HL-60 (cell line): ENCODE measurements around the gene C1S.

Source experiments
- GABPA ChIP-seq: IDR thresholded peaks from 2 replicates; pipeline ENCODE4 v1.6.1; 2012; ENCODE audit warnings: low read depth
- POLR2AphosphoS5 ChIP-seq: IDR thresholded peaks from 2 replicates; pipeline ENCODE4 v1.6.1; 2012; ENCODE audit warnings: low read depth
- SPI1 ChIP-seq: IDR thresholded peaks from 2 replicates; pipeline ENCODE4 v1.6.1; 2012; ENCODE audit warnings: low read depth, mild to moderate bottlenecking, borderline replicate concordance
- TF ChIP-seq, protein P1 (sequence below): IDR thresholded peaks from one replicate; pipeline ENCODE4 v1.5.1; 2011; ENCODE audit warnings: low read length, control low read depth, inconsistent platforms; ENCODE audit not compliant: insufficient read depth
- TF ChIP-seq, protein P2 (sequence below): IDR thresholded peaks from 2 replicates; pipeline ENCODE4 v1.6.1; 2012; ENCODE audit warnings: low read depth; ENCODE audit not compliant: insufficient replicate concordance

DNA sequence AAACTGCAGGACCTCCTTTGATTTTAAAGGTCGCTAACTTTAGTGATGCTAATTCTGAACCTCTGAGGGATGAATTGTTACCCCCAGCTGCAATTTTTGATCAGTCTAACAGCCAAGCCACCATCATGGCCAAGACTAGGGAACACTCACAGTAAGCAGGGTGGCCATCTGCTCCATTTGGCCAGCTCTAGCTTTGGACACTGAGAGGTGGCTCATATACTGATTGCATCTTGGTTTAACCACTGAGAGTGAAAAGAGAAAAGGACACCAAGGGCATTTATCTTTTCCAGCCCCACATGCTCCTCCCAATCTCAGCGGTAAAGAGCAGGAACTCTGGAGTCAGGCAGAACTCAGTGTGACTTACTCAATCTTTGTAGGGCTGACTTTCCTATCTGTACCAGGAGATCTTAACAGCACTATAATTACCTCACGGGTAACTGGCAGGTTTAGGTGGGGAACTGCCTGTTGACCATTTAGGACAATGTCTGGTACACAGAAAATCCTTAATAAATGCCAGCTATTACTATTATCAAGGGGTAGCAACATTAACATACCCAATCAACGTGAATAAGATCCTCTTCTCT is 48.4 kb upstream of the C1S start:
- TF ChIP-seq, protein P1, sequence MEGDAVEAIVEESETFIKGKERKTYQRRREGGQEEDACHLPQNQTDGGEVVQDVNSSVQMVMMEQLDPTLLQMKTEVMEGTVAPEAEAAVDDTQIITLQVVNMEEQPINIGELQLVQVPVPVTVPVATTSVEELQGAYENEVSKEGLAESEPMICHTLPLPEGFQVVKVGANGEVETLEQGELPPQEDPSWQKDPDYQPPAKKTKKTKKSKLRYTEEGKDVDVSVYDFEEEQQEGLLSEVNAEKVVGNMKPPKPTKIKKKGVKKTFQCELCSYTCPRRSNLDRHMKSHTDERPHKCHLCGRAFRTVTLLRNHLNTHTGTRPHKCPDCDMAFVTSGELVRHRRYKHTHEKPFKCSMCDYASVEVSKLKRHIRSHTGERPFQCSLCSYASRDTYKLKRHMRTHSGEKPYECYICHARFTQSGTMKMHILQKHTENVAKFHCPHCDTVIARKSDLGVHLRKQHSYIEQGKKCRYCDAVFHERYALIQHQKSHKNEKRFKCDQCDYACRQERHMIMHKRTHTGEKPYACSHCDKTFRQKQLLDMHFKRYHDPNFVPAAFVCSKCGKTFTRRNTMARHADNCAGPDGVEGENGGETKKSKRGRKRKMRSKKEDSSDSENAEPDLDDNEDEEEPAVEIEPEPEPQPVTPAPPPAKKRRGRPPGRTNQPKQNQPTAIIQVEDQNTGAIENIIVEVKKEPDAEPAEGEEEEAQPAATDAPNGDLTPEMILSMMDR, result no peak
- TF ChIP-seq POLR2AphosphoS5 (no peak), GABPA (no peak), SPI1 (no peak)
- TF ChIP-seq, protein P2, sequence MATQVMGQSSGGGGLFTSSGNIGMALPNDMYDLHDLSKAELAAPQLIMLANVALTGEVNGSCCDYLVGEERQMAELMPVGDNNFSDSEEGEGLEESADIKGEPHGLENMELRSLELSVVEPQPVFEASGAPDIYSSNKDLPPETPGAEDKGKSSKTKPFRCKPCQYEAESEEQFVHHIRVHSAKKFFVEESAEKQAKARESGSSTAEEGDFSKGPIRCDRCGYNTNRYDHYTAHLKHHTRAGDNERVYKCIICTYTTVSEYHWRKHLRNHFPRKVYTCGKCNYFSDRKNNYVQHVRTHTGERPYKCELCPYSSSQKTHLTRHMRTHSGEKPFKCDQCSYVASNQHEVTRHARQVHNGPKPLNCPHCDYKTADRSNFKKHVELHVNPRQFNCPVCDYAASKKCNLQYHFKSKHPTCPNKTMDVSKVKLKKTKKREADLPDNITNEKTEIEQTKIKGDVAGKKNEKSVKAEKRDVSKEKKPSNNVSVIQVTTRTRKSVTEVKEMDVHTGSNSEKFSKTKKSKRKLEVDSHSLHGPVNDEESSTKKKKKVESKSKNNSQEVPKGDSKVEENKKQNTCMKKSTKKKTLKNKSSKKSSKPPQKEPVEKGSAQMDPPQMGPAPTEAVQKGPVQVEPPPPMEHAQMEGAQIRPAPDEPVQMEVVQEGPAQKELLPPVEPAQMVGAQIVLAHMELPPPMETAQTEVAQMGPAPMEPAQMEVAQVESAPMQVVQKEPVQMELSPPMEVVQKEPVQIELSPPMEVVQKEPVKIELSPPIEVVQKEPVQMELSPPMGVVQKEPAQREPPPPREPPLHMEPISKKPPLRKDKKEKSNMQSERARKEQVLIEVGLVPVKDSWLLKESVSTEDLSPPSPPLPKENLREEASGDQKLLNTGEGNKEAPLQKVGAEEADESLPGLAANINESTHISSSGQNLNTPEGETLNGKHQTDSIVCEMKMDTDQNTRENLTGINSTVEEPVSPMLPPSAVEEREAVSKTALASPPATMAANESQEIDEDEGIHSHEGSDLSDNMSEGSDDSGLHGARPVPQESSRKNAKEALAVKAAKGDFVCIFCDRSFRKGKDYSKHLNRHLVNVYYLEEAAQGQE, result no peak
